Erythroblast (primary cell): ENCODE measurements around the gene TLR1.

ENCODE experiments used
- GATA1 ChIP-seq: IDR thresholded peaks from 2 replicates; pipeline ENCODE4 v1.6.1; 2011; ENCODE audit warnings: low read depth, mild to moderate bottlenecking, control low read depth, low read length, moderate library complexity
- POLR2A ChIP-seq: IDR thresholded peaks from 2 replicates; pipeline ENCODE4 v1.6.1; 2011; ENCODE audit warnings: mild to moderate bottlenecking, low read length

- no peak for TF ChIP-seq POLR2A
- TF ChIP-seq GATA1, result no peak
Observed at GRCh38 chr4:38791010-38791409, 13.6 kb downstream of the TLR1 start.
